Tibial artery (tissue), 4 donors: ENCODE results near the gene ARAP3.
A peak's percentile ranks its signal among the peaks of the same experiment; 100 is the strongest.

Experiments
- DNase-seq, 2 donors: peaks; one replicate each; pipeline ENCODE4 v3.0.0-alpha.2; 2019
- H3K27ac ChIP-seq, 2 donors: fragments of 200-600 bp; sonication (generic) in 1 of 2; 1 replicate in 1 of 2; 2 replicates in 1 of 2; pipeline ENCODE4 v1.5.1; 2018 to 2019; ENCODE audit warnings: mild to moderate bottlenecking in 1 of 2
- H3K27me3 ChIP-seq, 2 donors: fragments of 200-600 bp; sonication (generic) in 1 of 2; one replicate each; pipeline versions ENCODE4 v1.5.1 to v1.6.0; 2016 to 2019
- H3K36me3 ChIP-seq, 3 donors: fragments of 200-600 bp; sonication (generic) in 2 of 3; one replicate each; pipeline ENCODE4 v1.5.1; 2016 to 2019; ENCODE audit warnings: mild to moderate bottlenecking in 2 of 3
- H3K4me1 ChIP-seq, 4 donors: fragments of 200-600 bp; sonication (generic) in 2 of 4; 1 replicate in 3 of 4; 2 replicates in 1 of 4; pipeline ENCODE4 v1.5.1; 2016 to 2019
- H3K4me3 ChIP-seq, 2 donors: fragments of 200-600 bp; sonication (generic) in 1 of 2; 1 replicate in 1 of 2; 2 replicates in 1 of 2; pipeline ENCODE4 v1.5.1; 2018 to 2019; ENCODE audit warnings: mild to moderate bottlenecking in 2 of 2
- H3K9me3 ChIP-seq, 3 donors: fragments of 200-600 bp; sonication (generic) in 1 of 3; one replicate each; pipeline ENCODE4 v1.5.1; 2016 to 2019
- CTCF ChIP-seq, 2 experiments: fragments of 200-600 bp in 1 of 2; fragments of 450-650 bp in 1 of 2; IDR thresholded peaks; one replicate each; pipeline ENCODE4 v1.5.1; 2017 to 2019; ENCODE audit warnings: antibody characterized with exemption in 2 of 2, mild to moderate bottlenecking in 1 of 2, moderate library complexity in 1 of 2
- intact Hi-C: fragments of 100-400 bp; cut with DNase I; formaldehyde crosslinking; loops from one replicate; pipeline ENCODE4 v1.15.0; 2023; ENCODE audit warnings: low total_unique reads

Gene ARAP3

GRCh38 chr5:141618030-141618803, 63.8 kb downstream of the ARAP3 start:
- H3K4me1 ChIP-seq: peaks cover 0 to 47% (median 18%) of the 10 kb centered on the region in 4 donors
- no peaks in the 10 kb centered on the region for H3K27me3 ChIP-seq
- no peak for TF ChIP-seq CTCF (IDR thresholded peaks at IDR 0.05)
- intact Hi-C loops: no loop called here
- no peaks in the 10 kb centered on the region for H3K9me3 ChIP-seq
- H3K4me3 ChIP-seq: peak overlapping the region; percentile 69 to 97
- H3K36me3 ChIP-seq: peaks cover 23 to 30% (median 24%) of the 10 kb centered on the region in 3 donors
- peak overlapping the region; percentile 86 to 97 for H3K27ac ChIP-seq
- peak; percentile 40 to 70 for DNase-seq

DNA sequence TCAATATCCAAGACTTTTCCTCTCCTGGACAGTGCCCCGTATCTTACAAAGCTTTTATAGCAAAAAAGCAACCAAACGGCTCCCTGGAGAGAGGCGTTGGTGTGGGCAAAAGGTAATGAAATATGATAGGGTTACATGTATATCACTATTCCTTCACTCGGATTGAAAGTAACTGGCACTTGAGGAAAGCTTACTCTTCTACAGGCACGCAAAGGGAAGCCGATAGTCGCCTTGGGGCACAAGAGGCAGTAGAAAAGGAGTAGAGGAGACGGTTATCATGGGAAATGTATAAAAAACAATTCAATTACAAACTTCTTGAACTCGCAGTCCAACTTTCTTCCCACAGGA, 64.4 kb downstream of the ARAP3 start:
- DNase-seq: no peak
- no peak for TF ChIP-seq CTCF (IDR thresholded peaks at IDR 0.05)
- intact Hi-C loops: no loop called here
- Histone ChIP-seq H3K9me3 (no peaks in the 10 kb centered on the region), H3K36me3 (peaks cover 17 to 25% (median 18%) of the 10 kb centered on the region in 3 donors), H3K27me3 (no peaks in the 10 kb centered on the region), H3K4me3 (peak overlapping the region; percentile 69 to 97), H3K4me1 (peaks cover 0 to 50% (median 18%) of the 10 kb centered on the region in 4 donors), H3K27ac (peak overlapping the region; percentile 86 to 97)

- no peak for DNase-seq
Measured at GRCh38 chr5:141617128-141617527, 64.9 kb downstream of the ARAP3 start.

DNA sequence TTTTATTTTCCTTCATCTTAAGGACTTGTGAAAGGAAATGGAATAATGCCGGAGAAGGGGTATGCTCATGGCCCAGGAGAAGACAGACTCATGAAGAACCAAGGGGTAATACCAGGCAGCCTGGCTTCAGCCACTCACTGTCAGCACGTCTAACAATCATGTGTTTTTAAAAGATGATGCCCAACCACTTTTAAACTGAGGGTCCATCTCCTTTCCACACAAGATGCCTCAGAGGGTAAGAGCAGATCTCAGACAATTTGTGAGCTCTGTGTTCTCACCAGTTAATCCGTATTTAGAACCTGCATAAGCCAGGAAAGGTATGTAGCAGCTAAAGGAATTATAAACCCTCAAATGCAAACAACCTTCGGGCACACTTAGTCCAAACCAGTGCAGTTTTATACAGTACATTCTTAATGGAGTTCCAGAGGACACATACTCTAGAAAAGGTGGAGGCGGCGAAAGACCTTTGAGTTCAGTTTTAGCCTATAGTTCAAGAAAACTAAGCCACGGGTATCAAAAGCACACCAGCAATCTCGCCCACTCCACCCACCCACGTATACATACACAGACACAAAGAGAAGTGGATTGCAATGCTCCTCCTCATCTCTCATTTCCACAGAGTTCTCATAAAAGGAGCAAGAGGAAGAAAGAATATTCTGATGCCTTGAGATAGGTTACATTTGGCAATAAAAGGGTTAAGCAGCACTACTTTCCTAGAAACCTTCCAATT, 65.9 kb downstream of the ARAP3 start:
- no peaks in the 10 kb centered on the region for H3K9me3 ChIP-seq
- H3K27ac ChIP-seq: peak overlapping the region; percentile 86 to 97
- no peaks in the 10 kb centered on the region for H3K27me3 ChIP-seq
- peak overlapping the region; percentile 69 to 97 for H3K4me3 ChIP-seq
- no peak for DNase-seq
- no peak for TF ChIP-seq CTCF (IDR thresholded peaks at IDR 0.05)
- intact Hi-C loops: no loop called here
- H3K36me3 ChIP-seq: peaks cover 3 to 10% (median 3%) of the 10 kb centered on the region in 3 donors
- H3K4me1 ChIP-seq: peaks cover 0 to 50% (median 23%) of the 10 kb centered on the region in 4 donors

More at GRCh38 chr5:141617128-141617527, 64.9 kb downstream of the ARAP3 start:
- no peaks in the 10 kb centered on the region for H3K9me3 ChIP-seq
- H3K27ac ChIP-seq: peak overlapping the region; percentile 86 to 97
- no peak for TF ChIP-seq CTCF (IDR thresholded peaks at IDR 0.05)
- peaks cover 12 to 20% (median 13%) of the 10 kb centered on the region in 3 donors for H3K36me3 ChIP-seq
- H3K4me3 ChIP-seq: peak overlapping the region; percentile 69 to 97
- no peaks in the 10 kb centered on the region for H3K27me3 ChIP-seq
- intact Hi-C loops: no loop called here
- peaks cover 0 to 50% (median 20%) of the 10 kb centered on the region in 4 donors for H3K4me1 ChIP-seq

GRCh38 chr5:141613344-141613743, 68.7 kb downstream of the ARAP3 start:
- no peak for TF ChIP-seq CTCF (IDR thresholded peaks at IDR 0.05)
- H3K27me3 ChIP-seq: no peaks in the 10 kb centered on the region
- no peaks in the 10 kb centered on the region for H3K36me3 ChIP-seq
- peak overlapping the region in 1 of 2 donors; percentile 24 for H3K27ac ChIP-seq
- no peak overlapping the region for H3K4me3 ChIP-seq
- DNase-seq: no peak
- H3K4me1 ChIP-seq: peaks cover 0 to 50% (median 24%) of the 10 kb centered on the region in 4 donors
- intact Hi-C loops: no loop called here
- no peaks in the 10 kb centered on the region for H3K9me3 ChIP-seq
